ENCODE measurements around the gene NXN. TPM values are rescaled to one million over a fixed set of nuclear protein-coding genes. Genes with fewer than 3 reads are reported as not detected.

Gene NXN
- total RNA-seq, 1 donor from 2014 or later, result 177 TPM

GRCh38 chr17:958712-959451 lies 20.7 kb downstream of the NXN start:
- TF ChIP-seq CTCF (IDR thresholded peaks at IDR 0.05; ENCODE audit: partially characterized antibody, unreplicated experiment), result no peak
- H3K27me3 Mint-ChIP-seq (ENCODE audit: unreplicated experiment), result peaks cover 3% of the 10 kb centered on the region
- peaks cover 5% of the 10 kb centered on the region for H3K36me3 Mint-ChIP-seq (ENCODE audit: unreplicated experiment)
- H3K4me3 Mint-ChIP-seq (ENCODE audit: unreplicated experiment), result no peak overlapping the region
- no peak for DNase-seq
- no peak overlapping the region for H3K27ac Mint-ChIP-seq (ENCODE audit: unreplicated experiment)
- peaks cover 12% of the 10 kb centered on the region for H3K9me3 Mint-ChIP-seq (ENCODE audit: unreplicated experiment)
- peaks cover 20% of the 10 kb centered on the region for H3K4me1 Mint-ChIP-seq (ENCODE audit: low read depth, unreplicated experiment)

GRCh38 chr17:957856-958421 lies 21.6 kb downstream of the NXN start:
- peaks cover 5% of the 10 kb centered on the region for H3K36me3 Mint-ChIP-seq (ENCODE audit: unreplicated experiment)
- TF ChIP-seq CTCF (IDR thresholded peaks at IDR 0.05; ENCODE audit: partially characterized antibody, unreplicated experiment), result no peak
- DNase-seq, result no peak
- H3K27ac Mint-ChIP-seq (ENCODE audit: unreplicated experiment), result peak overlapping the region; percentile 48
- peaks cover 3% of the 10 kb centered on the region for H3K27me3 Mint-ChIP-seq (ENCODE audit: unreplicated experiment)
- H3K4me3 Mint-ChIP-seq (ENCODE audit: unreplicated experiment), result peak overlapping the region; percentile 6
- peaks cover 17% of the 10 kb centered on the region for H3K4me1 Mint-ChIP-seq (ENCODE audit: low read depth, unreplicated experiment)
- H3K9me3 Mint-ChIP-seq (ENCODE audit: unreplicated experiment), result peaks cover 12% of the 10 kb centered on the region

GRCh38 chr17:956905-957304 lies 22.7 kb downstream of the NXN start:
- Mint-ChIP-seq H3K4me1 (ENCODE audit: low read depth, unreplicated experiment) (peaks cover 10% of the 10 kb centered on the region), H3K4me3 (ENCODE audit: unreplicated experiment) (no peak overlapping the region), H3K27me3 (ENCODE audit: unreplicated experiment) (peaks cover 3% of the 10 kb centered on the region), H3K27ac (ENCODE audit: unreplicated experiment) (peak overlapping the region; percentile 43), H3K9me3 (ENCODE audit: unreplicated experiment) (peaks cover 12% of the 10 kb centered on the region), H3K36me3 (ENCODE audit: unreplicated experiment) (peaks cover 5% of the 10 kb centered on the region)
- DNase-seq, result no peak
- no peak for TF ChIP-seq CTCF (IDR thresholded peaks at IDR 0.05; ENCODE audit: partially characterized antibody, unreplicated experiment)

GRCh38 chr17:954431-955164 lies 25.0 kb downstream of the NXN start:
- no peak for DNase-seq
- Mint-ChIP-seq H3K27me3 (ENCODE audit: unreplicated experiment) (peaks cover 5% of the 10 kb centered on the region), H3K4me1 (ENCODE audit: low read depth, unreplicated experiment) (peaks cover 23% of the 10 kb centered on the region), H3K27ac (ENCODE audit: unreplicated experiment) (peak overlapping the region; percentile 55), H3K9me3 (ENCODE audit: unreplicated experiment) (peaks cover 18% of the 10 kb centered on the region), H3K4me3 (ENCODE audit: unreplicated experiment) (peak overlapping the region; percentile 36), H3K36me3 (ENCODE audit: unreplicated experiment) (peaks cover 5% of the 10 kb centered on the region)
- no peak for TF ChIP-seq CTCF (IDR thresholded peaks at IDR 0.05; ENCODE audit: partially characterized antibody, unreplicated experiment)

All from glutamatergic neuron (in vitro differentiated cells).